Esophagus squamous epithelium (tissue), 4 donors: Measurements from ENCODE around the gene TEAD1.

Experiments
- CTCF ChIP-seq, 6 experiments: fragments of 450-650 bp in 4 of 6; fragments of 200-600 bp in 2 of 6; sonication (generic) in 2 of 6; IDR thresholded peaks; one replicate each; pipeline ENCODE4 v1.5.1; 2016 to 2019; ENCODE audit warnings: antibody characterized with exemption in 6 of 6, mild to moderate bottlenecking in 4 of 6, moderate library complexity in 4 of 6
- POLR2A ChIP-seq, 4 donors: fragments of 450-650 bp; IDR thresholded peaks; one replicate each; pipeline ENCODE4 v1.6.1; 2017; ENCODE audit warnings: antibody characterized with exemption in 4 of 4, mild to moderate bottlenecking in 4 of 4, moderate library complexity in 3 of 4

DNA sequence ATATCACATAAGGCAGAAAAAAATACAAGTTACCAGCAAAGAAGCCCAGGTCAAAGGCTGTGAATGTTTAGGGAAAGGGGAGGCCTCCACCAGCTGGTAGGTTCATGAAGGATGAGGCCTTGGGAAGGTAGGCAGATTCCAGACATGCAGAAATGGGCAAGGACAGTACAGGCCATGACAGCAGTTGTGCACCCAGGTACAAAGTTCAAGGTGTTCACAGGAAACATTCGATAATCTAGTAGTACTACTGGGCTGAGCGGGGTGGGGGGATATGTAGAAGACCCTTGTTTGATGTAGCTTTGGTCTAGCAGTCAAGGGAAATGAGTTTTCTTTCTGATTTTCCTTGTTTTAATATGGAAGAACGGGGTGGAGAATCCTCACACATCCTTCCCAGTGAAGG is 182.1 kb downstream of the TEAD1 start:
- TF ChIP-seq CTCF (IDR thresholded peaks at IDR 0.05): no peak
- no peak for TF ChIP-seq POLR2A (IDR thresholded peaks at IDR 0.05)
